H1 (cell line): Measurements from ENCODE around the gene TAF11L13. TPM values are rescaled to one million over a fixed set of nuclear protein-coding genes. Genes with fewer than 3 reads are reported as not detected.
A peak's percentile ranks its signal among the peaks of the same experiment; 100 is the strongest.
"Not testable (repeated sequence)": the region's sequence is repeated elsewhere in the genome, so short reads cannot be mapped to it uniquely, and the experiment has no call there.

Source experiments
- CTCF ChIA-PET: fragments of 300-600 bp; sonication (Branson Sonifier 250); formaldehyde crosslinking; loops from one replicate; lab custom pipeline; 2021; ENCODE audit not compliant: partially characterized antibody; lab: Charles Lee
- POLR2A ChIA-PET: fragments of 300-600 bp; sonication (Branson Sonifier 250); formaldehyde crosslinking; loops from one replicate; lab custom pipeline; 2021; ENCODE audit warnings: inconsistent platforms; ENCODE audit not compliant: partially characterized antibody; lab: Charles Lee
- DNase-seq, 2 experiments: peaks; one replicate each; pipeline versions ENCODE4 v3.0.0 to v3.0.0-alpha.2; 2010 to 2022; ENCODE audit warnings: low spot score in 2 of 2, low read depth in 1 of 2, mixed read lengths in 1 of 2
- FAIRE-seq: peaks from 2 replicates; lab custom pipeline; 2011; peaks lifted over from hg19 to GRCh38; lab: Jason Lieb, UNC
- H2AFZ ChIP-seq: 2 replicates; pipeline ENCODE4 v1.8.1; 2012; ENCODE audit warnings: low read length, inconsistent platforms
- H2AK5ac ChIP-seq: 2 replicates; pipeline ENCODE4 v1.6.1; 2013; ENCODE audit warnings: low read depth, low read length
- H2BK120ac ChIP-seq: replicated peaks from 2 replicates; pipeline ENCODE3; 2013; ENCODE audit warnings: low read depth, low read length, inconsistent platforms
- H2BK12ac ChIP-seq: 2 replicates; pipeline ENCODE4 v1.6.1; 2013; ENCODE audit warnings: low read depth, low read length
- H2BK15ac ChIP-seq: 2 replicates; pipeline ENCODE4 v1.6.1; 2013; ENCODE audit warnings: low read length
- H2BK20ac ChIP-seq: 2 replicates; pipeline ENCODE4 v1.6.1; 2013; ENCODE audit warnings: low read length
- H2BK5ac ChIP-seq: 2 replicates; pipeline ENCODE4 v1.6.1; 2013; ENCODE audit warnings: low read depth, low read length
- H3K14ac ChIP-seq: 2 replicates; pipeline ENCODE4 v1.6.1; 2013; ENCODE audit warnings: inconsistent platforms; ENCODE audit not compliant: insufficient read length
- H3K18ac ChIP-seq: 2 replicates; pipeline ENCODE4 v1.6.1; 2013; ENCODE audit warnings: low read length; ENCODE audit errors: extremely low read depth
- H3K23ac ChIP-seq: 2 replicates; pipeline ENCODE4 v1.6.1; 2013; ENCODE audit warnings: inconsistent platforms; ENCODE audit not compliant: insufficient read length
- H3K23me2 ChIP-seq: 2 replicates; pipeline ENCODE4 v1.6.1; 2013; ENCODE audit warnings: low read depth, low read length
- H3K27ac ChIP-seq: 2 replicates; pipeline ENCODE4 v1.6.1; 2011; ENCODE audit warnings: low read depth, low read length, inconsistent platforms
- H3K27me3 ChIP-seq, 4 experiments: replicated peaks in 1 of 4; 1 replicate in 1 of 4; 2 replicates in 3 of 4; pipeline versions ENCODE4 v1.6.1 to v1.8.1; 2011 to 2013; ENCODE audit warnings: low read length in 3 of 4, mild to moderate bottlenecking in 3 of 4, inconsistent platforms in 2 of 4, mixed read lengths in 2 of 4, moderate library complexity in 1 of 4; ENCODE audit not compliant: control insufficient read depth in 3 of 4, insufficient read depth in 3 of 4; ENCODE audit errors: extremely low read depth in 1 of 4
- H3K36me3 ChIP-seq, 4 experiments: 2 replicates each; pipeline versions ENCODE4 v1.6.1 to v1.8.1; 2011 to 2013; ENCODE audit warnings: mild to moderate bottlenecking in 4 of 4, low read length in 3 of 4, moderate library complexity in 2 of 4, control low read depth in 1 of 4, inconsistent platforms in 1 of 4; ENCODE audit not compliant: insufficient read depth in 4 of 4, control insufficient read depth in 2 of 4
- H3K4ac ChIP-seq: replicated peaks from 2 replicates; pipeline ENCODE3; 2013; ENCODE audit warnings: low read length, low read depth, mixed read lengths, inconsistent platforms; ENCODE audit not compliant: insufficient read length
- H3K4me1 ChIP-seq, 4 experiments: replicated peaks in 1 of 4; 1 replicate in 1 of 4; 2 replicates in 3 of 4; pipeline versions ENCODE4 v1.6.1 to v1.8.1; 2011 to 2013; ENCODE audit warnings: low read length in 3 of 4, inconsistent platforms in 2 of 4, mixed read lengths in 1 of 4; ENCODE audit not compliant: insufficient read depth in 4 of 4, control insufficient read depth in 3 of 4
- H3K4me2 ChIP-seq, 2 experiments: 2 replicates each; pipeline versions ENCODE4 v1.6.1 to v1.8.1; 2011 to 2013; ENCODE audit warnings: low read depth in 2 of 2, low read length in 2 of 2, control low read depth in 1 of 2, inconsistent platforms in 1 of 2, mild to moderate bottlenecking in 1 of 2; ENCODE audit not compliant: insufficient read depth in 1 of 2
- H3K4me3 ChIP-seq, 4 experiments: fragments of 200-600, 300-600 bp in 1 of 4; sonication (generic), shearing (Covaris generic), sonication (Bioruptor Twin) in 1 of 4; 2 replicates each; pipeline versions ENCODE4 v1.5.1 to v1.8.1; 2011 to 2016; ENCODE audit warnings: low read length in 4 of 4, low read depth in 3 of 4, control low read depth in 2 of 4, inconsistent platforms in 2 of 4, mild to moderate bottlenecking in 2 of 4, mixed read lengths in 1 of 4, moderate library complexity in 1 of 4; ENCODE audit not compliant: insufficient read depth in 2 of 4; ENCODE audit errors: extremely low read depth in 1 of 4
- H3K56ac ChIP-seq: replicated peaks from 2 replicates; pipeline ENCODE3; 2013; ENCODE audit warnings: low read depth, mild to moderate bottlenecking, mixed read lengths, low read length, inconsistent platforms; ENCODE audit not compliant: insufficient read length
- H3K79me1 ChIP-seq: 2 replicates; pipeline ENCODE4 v1.6.1; 2013; ENCODE audit warnings: low read depth, low read length, control low read depth
- H3K79me2 ChIP-seq, 2 experiments: 2 replicates each; pipeline versions ENCODE4 v1.6.1 to v1.8.1; 2012 to 2013; ENCODE audit warnings: low read length in 2 of 2, mild to moderate bottlenecking in 2 of 2, inconsistent platforms in 1 of 2; ENCODE audit not compliant: insufficient read depth in 2 of 2, control insufficient read depth in 1 of 2
- H3K9ac ChIP-seq, 4 experiments: replicated peaks in 1 of 4; 1 replicate in 1 of 4; 2 replicates in 3 of 4; pipeline versions ENCODE4 v1.6.1 to v1.8.1; 2011 to 2013; ENCODE audit warnings: low read depth in 3 of 4, low read length in 3 of 4, control low read depth in 2 of 4, mild to moderate bottlenecking in 2 of 4, moderate library complexity in 2 of 4, inconsistent platforms in 1 of 4; ENCODE audit errors: extremely low read depth in 1 of 4
- H3K9me3 ChIP-seq, 2 experiments: 2 replicates each; pipeline versions ENCODE4 v1.6.1 to v1.8.1; 2012 to 2013; ENCODE audit warnings: mild to moderate bottlenecking in 2 of 2, moderate library complexity in 2 of 2, control low read depth in 1 of 2, inconsistent platforms in 1 of 2, low read depth in 1 of 2, low read length in 1 of 2, mixed read lengths in 1 of 2; ENCODE audit not compliant: insufficient read depth in 2 of 2
- H4K20me1 ChIP-seq, 2 experiments: replicated peaks in 1 of 2; 2 replicates each; pipeline versions ENCODE3 to v1.8.1; 2011 to 2013; ENCODE audit warnings: inconsistent platforms in 2 of 2, low read length in 2 of 2, mild to moderate bottlenecking in 1 of 2; ENCODE audit not compliant: insufficient read depth in 2 of 2, control insufficient read depth in 1 of 2
- H4K5ac ChIP-seq: 2 replicates; pipeline ENCODE4 v1.6.1; 2013; ENCODE audit warnings: low read length, low read depth, mixed read lengths, inconsistent platforms; ENCODE audit not compliant: insufficient read length
- H4K8ac ChIP-seq: 2 replicates; pipeline ENCODE4 v1.8.0; 2013; ENCODE audit warnings: mild to moderate bottlenecking, moderate library complexity, low read length, inconsistent platforms; ENCODE audit not compliant: insufficient read depth; ENCODE audit errors: extremely low read depth
- H4K91ac ChIP-seq: replicated peaks from 2 replicates; pipeline ENCODE3; 2013; ENCODE audit warnings: low read length, mixed read lengths, inconsistent platforms; ENCODE audit not compliant: insufficient read length
- CTCF ChIP-seq, 3 experiments: IDR thresholded peaks; 1 replicate in 2 of 3; 2 replicates in 1 of 3; pipeline versions ENCODE4 v1.5.1 to v1.6.1; 2011; ENCODE audit warnings: low read length in 3 of 3, mild to moderate bottlenecking in 3 of 3, inconsistent platforms in 2 of 3, low read depth in 1 of 3, moderate library complexity in 1 of 3; ENCODE audit not compliant: insufficient read depth in 1 of 3; ENCODE audit errors: control extremely low read depth in 1 of 3
- RAD21 ChIP-seq, 2 experiments: IDR thresholded peaks in 1 of 2; conservative IDR thresholded peaks in 1 of 2; 2 replicates each; pipeline ENCODE4 v1.6.1; 2011; ENCODE audit warnings: low read depth in 2 of 2, low read length in 2 of 2, improper control_type of control experiment in 1 of 2, inconsistent platforms in 1 of 2, mild to moderate bottlenecking in 1 of 2, moderate library complexity in 1 of 2
- WGBS, 2 experiments: shearing (Covaris generic) in 1 of 2; methylation state at CpG; one replicate each; pipeline versions ENCODE4 v1.1.6 to v1.1.7; 2013 to 2015; ENCODE audit warnings: low lambda C conversion rate in 2 of 2, mixed read lengths in 2 of 2, inconsistent platforms in 1 of 2, low coverage in 1 of 2, missing lambda C conversion rate in 1 of 2; ENCODE audit not compliant: insufficient replicate concordance in 2 of 2, insufficient coverage in 1 of 2, insufficient read length in 1 of 2; ENCODE audit errors: extremely low coverage in 1 of 2, missing lambda C conversion rate in 1 of 2; 5-methylcytosine and 5-hydroxymethylcytosine counted together
- polyA plus RNA-seq, 7 experiments: library from polyadenylated mRNA; depleted of rRNA in 3 of 7; stranded (reverse) in 5 of 7; unstranded in 2 of 7; fragments of >200 nt in 5 of 7; fragments of 200-250 nt in 2 of 7; gene quantifications; 1 replicate in 5 of 7; 2 replicates in 1 of 7; 4 replicates in 1 of 7; pipeline versions ENCODE4 v1.2.1 to v1.2.3, GENCODE V29; 2011 to 2013; ENCODE audit warnings: missing spikeins in 2 of 7, mixed read lengths in 2 of 7
- total RNA-seq: library from RNA; stranded (reverse); fragmentation: NEBNext Ultra II Directional; extraction: Animal tissue kit (Norgen Biotek cat#: 25700); gene quantifications from 2 replicates; pipeline ENCODE4 v1.2.1, GENCODE V29; 2021

The TAF11L13 gene
- total and polyA plus RNA-seq, 2 of the 8 experiments (the other 6 are each of a cell fraction or from before 2014, with no cell fraction given) = not detected

GRCh38 chr5:17655201-17655759 is 23.4 kb downstream of the TAF11L13 start:
- H3K23ac ChIP-seq, H3K79me2 ChIP-seq, H3K4ac ChIP-seq, H2BK120ac ChIP-seq, H3K27ac ChIP-seq, H3K18ac ChIP-seq, H3K56ac ChIP-seq, H3K27me3 ChIP-seq, FAIRE-seq, H3K4me3 ChIP-seq, H3K14ac ChIP-seq, H3K4me1 ChIP-seq, H4K91ac ChIP-seq, H4K5ac ChIP-seq, H3K9me3 ChIP-seq, H2BK20ac ChIP-seq, H2AK5ac ChIP-seq, H2BK12ac ChIP-seq, POLR2A ChIA-PET, H4K20me1 ChIP-seq, H2AFZ ChIP-seq, H3K79me1 ChIP-seq, H3K9ac ChIP-seq, H4K8ac ChIP-seq, H3K4me2 ChIP-seq, H2BK5ac ChIP-seq, H3K36me3 ChIP-seq, H3K23me2 ChIP-seq: not testable (repeated sequence)
- H2BK15ac ChIP-seq = 0 out of 2 replicates have a peak overlapping the region, but pooled peaks have one; percentile 16
- peak in 1 of 2 experiments; percentile 56 for DNase-seq
- CTCF ChIA-PET = interaction anchor here (0.8 to 1.1 kb wide), 2 partner anchors 15 to 428 kb away, joined by 3 read pairs; no protein-coding TSS in a partner anchor
- peak in 1 of 3 experiments; percentile 10; a peak in 1 of 4 replicates for TF ChIP-seq CTCF (IDR thresholded peaks at IDR 0.05; ENCODE audit: control extremely low read depth in 1 of 3, insufficient read depth in 1 of 3, low read depth in 1 of 3, low read length in 3 of 3)
- 0 out of 4 replicates have a peak, but pooled peaks of 1 of the 2 experiments have one; percentile 19 for TF ChIP-seq RAD21 (IDR thresholded peaks at IDR 0.05 in 1 of 2, conservative IDR thresholded peaks at IDR 0.05 in 1 of 2; ENCODE audit: low read depth in 2 of 2, low read length in 2 of 2)
- WGBS, 2 experiments = 97% methylated on average over 19 of the region's 32 CpGs; no CpG with 5 or more reads in 1 of the 2 experiments
